Activated CD8-positive, alpha-beta T cell treated with anti-CD3 and anti-CD28 coated beads for 36 hours (primary cell): Measurements from ENCODE around the gene H2AZ2. TPM values are rescaled to one million over a fixed set of nuclear protein-coding genes. Genes with fewer than 3 reads are reported as not detected.
A peak's percentile ranks its signal among the peaks of the same experiment; 100 is the strongest.
"Not testable (repeated sequence)": the region's sequence is repeated elsewhere in the genome, so short reads cannot be mapped to it uniquely, and the experiment has no call there.

Source experiments
- ATAC-seq: fragments of 200-7000 bp; cut with Tn5 transposase; one replicate; pipeline ENCODE4 v1.10.0; 2021; ENCODE audit warnings: mild to moderate bottlenecking, moderate library complexity
- CTCF ChIA-PET: fragments of 350-600 bp; sonication (Branson Sonifier 250); formaldehyde crosslinking; loops from one replicate; lab custom pipeline; 2021; ENCODE audit warnings: antibody characterized with exemption; lab: Charles Lee
- POLR2A ChIA-PET: fragments of 350-600 bp; sonication (Branson Sonifier 250); formaldehyde crosslinking; loops from one replicate; lab custom pipeline; 2021; ENCODE audit warnings: antibody characterized with exemption; lab: Charles Lee
- DNase-seq: peaks from one replicate; pipeline ENCODE4 v3.0.0-alpha.2; 2020
- H3K27ac Mint-ChIP-seq: one replicate; pipeline ENCODE4 v1.8.0; 2021; ENCODE audit warnings: mild to moderate bottlenecking, mixed read lengths
- H3K27me3 Mint-ChIP-seq: one replicate; pipeline ENCODE4 v1.8.0; 2021; ENCODE audit warnings: mixed read lengths
- H3K36me3 Mint-ChIP-seq: one replicate; pipeline ENCODE4 v1.8.0; 2021; ENCODE audit warnings: low read depth, mixed read lengths
- H3K4me1 Mint-ChIP-seq: one replicate; pipeline ENCODE4 v1.8.0; 2021; ENCODE audit warnings: low read depth, mixed read lengths
- H3K4me3 Mint-ChIP-seq: one replicate; pipeline ENCODE4 v1.8.0; 2021; ENCODE audit warnings: mild to moderate bottlenecking, moderate library complexity, mixed read lengths
- H3K9me3 Mint-ChIP-seq: one replicate; pipeline ENCODE4 v1.8.0; 2021; ENCODE audit warnings: mixed read lengths
- intact Hi-C: fragments of 100-400 bp; cut with micrococcal nuclease; formaldehyde crosslinking; loops from one replicate; pipeline ENCODE4 v1.10.0; 2022
- total RNA-seq, 2 experiments: library from RNA; stranded (reverse); gene quantifications; one replicate each; pipeline ENCODE4 v1.2.3, GENCODE V29; 2021
- TF ChIP-seq, protein P1 (sequence below): fragments of 200-600 bp; IDR thresholded peaks from one replicate; pipeline ENCODE4 v1.8.0; 2022; ENCODE audit warnings: antibody characterized with exemption, mild to moderate bottlenecking

The H2AZ2 gene
- total RNA-seq, 2 experiments from 2014 or later: 242 to 271 TPM

DNA sequence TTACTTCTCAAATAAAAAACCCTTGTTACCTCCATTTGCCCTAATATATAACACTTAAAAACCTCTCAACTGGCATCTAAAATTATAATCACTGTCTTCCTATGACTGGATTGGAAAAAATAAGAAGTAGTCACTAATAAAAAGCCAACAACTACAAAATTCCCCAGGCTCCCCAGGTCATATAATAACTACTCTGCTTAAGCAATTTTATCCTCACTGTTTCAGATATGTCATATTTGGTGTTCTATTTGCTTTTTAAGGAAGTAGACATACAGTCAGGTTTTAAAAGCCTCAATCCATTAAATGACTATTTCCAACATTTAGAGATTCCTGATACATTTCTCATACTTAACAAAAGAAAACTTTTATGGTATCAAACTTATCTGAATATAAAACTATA, 2.4 kb downstream of the H2AZ2 start:
- peaks cover 41% of the 10 kb centered on the region for H3K36me3 Mint-ChIP-seq
- peaks cover 50% of the 10 kb centered on the region for H3K4me1 Mint-ChIP-seq
- ChIA-PET POLR2A (interaction anchor here (0.9 to 6.2 kb wide), 5 partner anchors 17 to 271 kb away, joined by 3 to 49 read pairs (median 25); partner anchors contain the start of genes PPIA and PURB), CTCF (interaction anchor here (1.9 to 15.7 kb wide), 2 partner anchors 12 to 76 kb away, joined by 6 to 199 read pairs; no protein-coding TSS in a partner anchor)
- H3K9me3 Mint-ChIP-seq: no peaks in the 10 kb centered on the region
- DNase-seq: no peak
- no peak for ATAC-seq
- no peaks in the 10 kb centered on the region for H3K27me3 Mint-ChIP-seq
- H3K4me3 Mint-ChIP-seq: peak overlapping the region; percentile 92
- peak overlapping the region; percentile 50 for H3K27ac Mint-ChIP-seq
- intact Hi-C loops: loop anchor here (5.0 kb wide), 2 partner anchors 37 to 263 kb away; partner anchors contain the start of gene TMED4
- TF ChIP-seq, protein P1, sequence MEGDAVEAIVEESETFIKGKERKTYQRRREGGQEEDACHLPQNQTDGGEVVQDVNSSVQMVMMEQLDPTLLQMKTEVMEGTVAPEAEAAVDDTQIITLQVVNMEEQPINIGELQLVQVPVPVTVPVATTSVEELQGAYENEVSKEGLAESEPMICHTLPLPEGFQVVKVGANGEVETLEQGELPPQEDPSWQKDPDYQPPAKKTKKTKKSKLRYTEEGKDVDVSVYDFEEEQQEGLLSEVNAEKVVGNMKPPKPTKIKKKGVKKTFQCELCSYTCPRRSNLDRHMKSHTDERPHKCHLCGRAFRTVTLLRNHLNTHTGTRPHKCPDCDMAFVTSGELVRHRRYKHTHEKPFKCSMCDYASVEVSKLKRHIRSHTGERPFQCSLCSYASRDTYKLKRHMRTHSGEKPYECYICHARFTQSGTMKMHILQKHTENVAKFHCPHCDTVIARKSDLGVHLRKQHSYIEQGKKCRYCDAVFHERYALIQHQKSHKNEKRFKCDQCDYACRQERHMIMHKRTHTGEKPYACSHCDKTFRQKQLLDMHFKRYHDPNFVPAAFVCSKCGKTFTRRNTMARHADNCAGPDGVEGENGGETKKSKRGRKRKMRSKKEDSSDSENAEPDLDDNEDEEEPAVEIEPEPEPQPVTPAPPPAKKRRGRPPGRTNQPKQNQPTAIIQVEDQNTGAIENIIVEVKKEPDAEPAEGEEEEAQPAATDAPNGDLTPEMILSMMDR: no peak

GRCh38 chr7:44843440-44843839, 4.4 kb downstream of the H2AZ2 start:
- H3K4me3 Mint-ChIP-seq, ATAC-seq, H3K27ac Mint-ChIP-seq, H3K27me3 Mint-ChIP-seq, H3K9me3 Mint-ChIP-seq, DNase-seq, intact Hi-C loops: not testable (repeated sequence)
- ChIA-PET POLR2A (interaction anchor here (0.8 to 2.4 kb wide), 4 partner anchors 41 to 74 kb away, joined by 3 to 7 read pairs (median 5); partner anchors contain the start of gene PPIA), CTCF (interaction anchor here (1.2 to 1.9 kb wide), 2 partner anchors 14 to 44 kb away, joined by 3 to 6 read pairs; no protein-coding TSS in a partner anchor)
- H3K36me3 Mint-ChIP-seq: peaks cover 40% of the 10 kb centered on the region
- H3K4me1 Mint-ChIP-seq: peaks cover 46% of the 10 kb centered on the region

DNA sequence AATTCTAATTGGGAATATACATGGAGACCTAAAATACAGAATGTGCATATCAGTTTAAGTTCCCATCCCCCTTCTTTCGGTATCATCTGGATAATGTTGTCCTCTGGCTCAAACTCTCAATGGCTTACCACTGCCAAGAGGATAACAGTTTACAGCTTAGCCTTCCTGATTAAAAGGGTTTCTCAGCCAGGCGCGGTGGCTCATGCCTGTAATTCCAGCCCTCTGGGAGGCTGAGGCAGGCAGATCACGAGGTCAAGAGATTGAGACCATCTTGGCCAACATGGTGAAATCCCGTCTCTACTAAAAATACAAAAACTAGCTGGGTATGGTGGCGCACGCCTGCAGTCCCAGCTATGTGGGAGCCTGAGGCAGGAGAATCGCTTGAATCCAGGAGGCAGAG, 5.2 kb downstream of the H2AZ2 start:
- H3K9me3 Mint-ChIP-seq, ATAC-seq, H3K27ac Mint-ChIP-seq, H3K27me3 Mint-ChIP-seq, H3K4me3 Mint-ChIP-seq, DNase-seq, intact Hi-C loops: not testable (repeated sequence)
- ChIA-PET POLR2A (interaction anchor here (0.8 to 2.4 kb wide), 2 partner anchors 11 to 45 kb away, joined by 3 to 7 read pairs; partner anchors contain the start of gene PPIA), CTCF (interaction anchor here (1.3 to 1.6 kb wide), 2 partner anchors 15 to 23 kb away, joined by 3 to 4 read pairs; no protein-coding TSS in a partner anchor)
- H3K4me1 Mint-ChIP-seq: peaks cover 47% of the 10 kb centered on the region
- peaks cover 39% of the 10 kb centered on the region for H3K36me3 Mint-ChIP-seq

- ATAC-seq: no peak
- CTCF ChIA-PET: interaction anchor here (0.7 to 1.4 kb wide), 4 partner anchors 11 to 250 kb away, joined by 3 to 4 read pairs (median 3); no protein-coding TSS in a partner anchor
- no peak overlapping the region for H3K4me3 Mint-ChIP-seq
- DNase-seq: no peak
- no peaks in the 10 kb centered on the region for H3K27me3 Mint-ChIP-seq
- H3K9me3 Mint-ChIP-seq: no peaks in the 10 kb centered on the region
- peaks cover 26% of the 10 kb centered on the region for H3K4me1 Mint-ChIP-seq
- TF ChIP-seq, protein P1: no peak
- peaks cover 53% of the 10 kb centered on the region for H3K36me3 Mint-ChIP-seq
- H3K27ac Mint-ChIP-seq: peak overlapping the region; percentile 25
- intact Hi-C loops: no loop called here
- POLR2A ChIA-PET: interaction anchor here (1.3 kb wide), 1 partner anchor 9 kb away, joined by 4 read pairs; no protein-coding TSS in a partner anchor
These were observed 9.1 kb downstream of the H2AZ2 start for GRCh38 chr7:44838751-44839150.

GRCh38 chr7:44827567-44827966, 20.3 kb downstream of the H2AZ2 start:
- Mint-ChIP-seq H3K4me3 (no peak overlapping the region), H3K27me3 (no peaks in the 10 kb centered on the region), H3K36me3 (peaks cover 45% of the 10 kb centered on the region), H3K27ac (peak overlapping the region; percentile 85), H3K9me3 (no peaks in the 10 kb centered on the region), H3K4me1 (peaks cover 11% of the 10 kb centered on the region)
- DNase-seq: no peak
- ChIA-PET CTCF (interaction anchor here (0.7 to 2.5 kb wide), 5 partner anchors 11 to 309 kb away, joined by 3 to 7 read pairs (median 4); no protein-coding TSS in a partner anchor), POLR2A (interaction anchor here (0.8 to 1.8 kb wide), 6 partner anchors 12 to 308 kb away, joined by 3 to 7 read pairs (median 4); partner anchors contain the start of gene TMED4)
- ATAC-seq: no peak
- intact Hi-C loops: no loop called here
- TF ChIP-seq, protein P1: no peak
